Adrenal gland (tissue), 5 donors: ENCODE data around the gene SEZ6L2.

ENCODE experiments used
- POLR2A ChIP-seq, 2 donors: fragments of 450-650 bp; IDR thresholded peaks; one replicate each; pipeline ENCODE4 v1.6.1; 2017; ENCODE audit warnings: antibody characterized with exemption in 2 of 2, mild to moderate bottlenecking in 2 of 2, moderate library complexity in 1 of 2
- TF ChIP-seq, protein P1 (sequence below), 6 experiments: fragments of 450-650 bp in 4 of 6; fragments of 200-600 bp in 2 of 6; sonication (generic) in 1 of 6; IDR thresholded peaks; 1 replicate in 5 of 6; 2 replicates in 1 of 6; pipeline versions ENCODE4 v1.5.1 to v1.8.0; 2016 to 2021; ENCODE audit warnings: antibody characterized with exemption in 6 of 6, mild to moderate bottlenecking in 2 of 6, moderate library complexity in 1 of 6
- donor health status: DM: no; HTN: no; CAD: no.

DNA sequence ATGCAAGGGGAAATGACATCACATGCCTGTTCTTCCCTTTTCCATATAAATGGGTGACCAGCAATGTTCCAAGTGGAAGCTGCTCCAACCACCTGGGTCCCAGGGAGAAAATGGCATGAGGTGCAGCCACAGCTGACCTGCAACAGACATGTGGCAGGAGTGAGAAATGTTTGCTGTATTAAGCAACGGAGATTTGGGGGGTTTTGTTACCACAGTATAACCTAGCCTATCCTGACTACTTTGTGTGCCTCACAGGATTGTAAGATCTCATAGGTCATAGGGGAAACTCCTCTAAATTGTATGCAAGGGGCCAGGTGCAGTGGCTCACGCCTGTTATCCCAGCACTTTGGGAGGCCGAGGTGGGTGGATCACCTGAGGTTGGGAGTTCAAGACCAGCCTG, 48.4 kb downstream of the SEZ6L2 start:
- no peak for TF ChIP-seq POLR2A (IDR thresholded peaks at IDR 0.05)
- TF ChIP-seq, protein P1, sequence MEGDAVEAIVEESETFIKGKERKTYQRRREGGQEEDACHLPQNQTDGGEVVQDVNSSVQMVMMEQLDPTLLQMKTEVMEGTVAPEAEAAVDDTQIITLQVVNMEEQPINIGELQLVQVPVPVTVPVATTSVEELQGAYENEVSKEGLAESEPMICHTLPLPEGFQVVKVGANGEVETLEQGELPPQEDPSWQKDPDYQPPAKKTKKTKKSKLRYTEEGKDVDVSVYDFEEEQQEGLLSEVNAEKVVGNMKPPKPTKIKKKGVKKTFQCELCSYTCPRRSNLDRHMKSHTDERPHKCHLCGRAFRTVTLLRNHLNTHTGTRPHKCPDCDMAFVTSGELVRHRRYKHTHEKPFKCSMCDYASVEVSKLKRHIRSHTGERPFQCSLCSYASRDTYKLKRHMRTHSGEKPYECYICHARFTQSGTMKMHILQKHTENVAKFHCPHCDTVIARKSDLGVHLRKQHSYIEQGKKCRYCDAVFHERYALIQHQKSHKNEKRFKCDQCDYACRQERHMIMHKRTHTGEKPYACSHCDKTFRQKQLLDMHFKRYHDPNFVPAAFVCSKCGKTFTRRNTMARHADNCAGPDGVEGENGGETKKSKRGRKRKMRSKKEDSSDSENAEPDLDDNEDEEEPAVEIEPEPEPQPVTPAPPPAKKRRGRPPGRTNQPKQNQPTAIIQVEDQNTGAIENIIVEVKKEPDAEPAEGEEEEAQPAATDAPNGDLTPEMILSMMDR (IDR thresholded peaks at IDR 0.05), result no peak
